HepG2 (cell line): ENCODE results near the gene NACC2. TPM values are rescaled to one million over a fixed set of nuclear protein-coding genes. Genes with fewer than 3 reads are reported as not detected.

Experiments
- ATAC-seq: fragments of 200-7000 bp; cut with Tn5 transposase; 3 replicates; pipeline ENCODE4 v1.9.1; 2020; ENCODE audit warnings: mild to moderate bottlenecking, moderate library complexity
- Bru-seq: library from RNA; stranded (reverse); fragments of 400-500 nt; gene quantifications from one replicate; lab custom pipeline; 2021; lab: Mats Ljungman, UMichigan
- BruChase-seq, 2 experiments: library from RNA; stranded (reverse); fragments of 400-500 nt; gene quantifications; one replicate each; lab custom pipeline; 2021; lab: Mats Ljungman, UMichigan
- BruUV-seq: library from RNA; stranded (reverse); fragments of 400-500 nt; replicated peaks from 2 replicates; lab custom pipeline; 2021; lab: Mats Ljungman, UMichigan
- CTCF ChIA-PET: fragments of 300-600 bp; formaldehyde crosslinking; extraction: SDS; loops from one replicate; lab custom pipeline; 2021; ENCODE audit warnings: low total read pairs, inconsistent platforms, low intra/inter-chr PET ratio; lab: Yijun Ruan, JAX
- POLR2A ChIA-PET: fragments of 350-600 bp; sonication (Branson Sonifier 250); formaldehyde crosslinking; loops from one replicate; lab custom pipeline; 2020; ENCODE audit warnings: antibody characterized with exemption, inconsistent platforms; lab: Yijun Ruan, JAX
- DNase-seq: peaks from one replicate; pipeline ENCODE4 v3.0.0-alpha.2; 2015; ENCODE audit warnings: low spot score
- FAIRE-seq: peaks from 3 replicates; lab custom pipeline; 2011; peaks lifted over from hg19 to GRCh38; lab: Jason Lieb, UNC
- H2AFZ ChIP-seq: one replicate; pipeline ENCODE4 v1.6.1; 2011; ENCODE audit warnings: low read length, inconsistent platforms
- H3K27ac ChIP-seq: fragments of 300-600 bp; 3 replicates; pipeline ENCODE4 v1.8.0; 2011; ENCODE audit warnings: mixed run types, mild to moderate bottlenecking, mixed read lengths, low read length, inconsistent platforms; ENCODE audit not compliant: insufficient read depth; ENCODE audit errors: extremely low read length
- H3K27me3 ChIP-seq, 2 experiments: fragments of 200-600 bp in 1 of 2; 2 replicates in 1 of 2; 3 replicates in 1 of 2; pipeline versions ENCODE4 v1.6.0 to v1.8.0; 2011; ENCODE audit warnings: low read length in 2 of 2, mild to moderate bottlenecking in 2 of 2, moderate library complexity in 2 of 2, inconsistent platforms in 1 of 2; ENCODE audit not compliant: insufficient read depth in 2 of 2, control insufficient read depth in 1 of 2
- H3K36me3 ChIP-seq, 2 experiments: fragments of 200-600 bp in 1 of 2; replicated peaks in 1 of 2; 2 replicates in 1 of 2; 3 replicates in 1 of 2; pipeline versions ENCODE4 v1.5.1 to v1.8.0; 2011; ENCODE audit warnings: low read length in 2 of 2, inconsistent platforms in 1 of 2; ENCODE audit not compliant: insufficient read depth in 2 of 2, control insufficient read depth in 1 of 2
- H3K4me1 ChIP-seq: 2 replicates; pipeline ENCODE4 v1.5.1; 2012; ENCODE audit warnings: low read length, inconsistent platforms; ENCODE audit not compliant: insufficient read depth
- H3K4me2 ChIP-seq: 2 replicates; pipeline ENCODE4 v1.6.0; 2011; ENCODE audit warnings: low read depth, low read length, inconsistent platforms
- H3K4me3 ChIP-seq, 3 experiments: fragments of 200-600 bp in 1 of 3; sonication (generic), shearing (Covaris generic) in 1 of 3; replicated peaks in 1 of 3; 2 replicates each; pipeline ENCODE4 v1.5.1; 2011 to 2016; ENCODE audit warnings: low read length in 3 of 3, inconsistent platforms in 2 of 3, low read depth in 2 of 3, mild to moderate bottlenecking in 2 of 3, control low read depth in 1 of 3, mixed read lengths in 1 of 3; ENCODE audit not compliant: insufficient read depth in 1 of 3
- H3K79me2 ChIP-seq: one replicate; pipeline ENCODE4 v1.6.1; 2011; ENCODE audit warnings: low read length, inconsistent platforms; ENCODE audit not compliant: insufficient read depth
- H3K9ac ChIP-seq: 2 replicates; pipeline ENCODE4 v1.6.0; 2011; ENCODE audit warnings: mild to moderate bottlenecking, low read depth, low read length, inconsistent platforms; ENCODE audit not compliant: insufficient read depth
- H3K9me3 ChIP-seq: 2 replicates; pipeline ENCODE4 v1.5.1; 2012; ENCODE audit warnings: mild to moderate bottlenecking, low read length
- H4K20me1 ChIP-seq: 2 replicates; pipeline ENCODE4 v1.6.0; 2011; ENCODE audit warnings: inconsistent platforms, mild to moderate bottlenecking, low read length, moderate library complexity; ENCODE audit not compliant: insufficient read depth
- AGO1 ChIP-seq: fragments of 200-400 bp; formaldehyde crosslinking; IDR thresholded peaks from 2 replicates; pipeline ENCODE4 v1.6.1; 2017; ENCODE audit warnings: mild to moderate bottlenecking, low read depth, low read length, moderate library complexity; ENCODE audit not compliant: poor library complexity, severe bottlenecking
- AKAP8 ChIP-seq: sonication (generic); formaldehyde crosslinking; IDR thresholded peaks from 2 replicates; pipeline ENCODE4 v1.5.1; 2020; ENCODE audit warnings: mild to moderate bottlenecking, missing genetic modification reagents
- BCL6 ChIP-seq: IDR thresholded peaks from 2 replicates; pipeline ENCODE4 v1.6.1; 2016; ENCODE audit warnings: missing genetic modification reagents, missing compliant biosample characterization
- HDAC1 ChIP-seq: sonication (generic); formaldehyde crosslinking; IDR thresholded peaks from 2 replicates; pipeline ENCODE4 v1.5.1; 2020; ENCODE audit warnings: mild to moderate bottlenecking, missing genetic modification reagents
- KDM5A ChIP-seq: fragments of 200-600 bp; sonication (generic); IDR thresholded peaks from 2 replicates; pipeline ENCODE4 v1.7.0; 2018; ENCODE audit warnings: antibody characterized with exemption, mild to moderate bottlenecking, low read length, borderline replicate concordance
- SAP130 ChIP-seq: IDR thresholded peaks from 2 replicates; pipeline ENCODE4 v1.6.1; 2016; ENCODE audit warnings: low read depth
- TBX2 ChIP-seq: sonication (generic); formaldehyde crosslinking; IDR thresholded peaks from 2 replicates; pipeline ENCODE4 v1.5.0; 2020; ENCODE audit warnings: missing genetic modification reagents, mild to moderate bottlenecking, borderline replicate concordance
- YY1 ChIP-seq: IDR thresholded peaks from 2 replicates; pipeline ENCODE4 v1.6.1; 2011; ENCODE audit warnings: low read length, low read depth, moderate library complexity, mild to moderate bottlenecking; ENCODE audit not compliant: insufficient read depth, insufficient replicate concordance
- ZNF225 ChIP-seq: sonication (generic); formaldehyde crosslinking; IDR thresholded peaks from 2 replicates; pipeline ENCODE4 v1.4.0; 2020; ENCODE audit warnings: mild to moderate bottlenecking, missing genetic modification reagents
- ZNF281 ChIP-seq: sonication (generic); formaldehyde crosslinking; IDR thresholded peaks from 2 replicates; pipeline ENCODE4 v1.4.0; 2020; ENCODE audit warnings: missing genetic modification reagents, borderline replicate concordance
- ZSCAN12 ChIP-seq: sonication (generic); formaldehyde crosslinking; IDR thresholded peaks from 2 replicates; pipeline ENCODE4 v1.9.0; 2021; ENCODE audit warnings: mild to moderate bottlenecking, missing genetic modification reagents
- WGBS: methylation state at CpG from one replicate; pipeline ENCODE4 v1.1.6; 2017; ENCODE audit warnings: low lambda C conversion rate; 5-methylcytosine and 5-hydroxymethylcytosine counted together
- in situ Hi-C: cut with HindIII; loops from 2 replicates; pipeline ENCODE4 v1.10.0; 2017; ENCODE audit warnings: low pct_unique_long_range_greater_than_20kb; ENCODE audit not compliant: extremely low pct_ligation_motif_present
- intact Hi-C: fragments of 100-400 bp; cut with micrococcal nuclease; formaldehyde crosslinking; loops from one replicate; pipeline ENCODE4 v1.10.0; 2022; ENCODE audit not compliant: unreplicated experiment
- long read RNA-seq, 2 experiments: library from RNA in 1 of 2; library from polyadenylated mRNA in 1 of 2; stranded (forward) in 1 of 2; unstranded in 1 of 2; transcript quantifications; one replicate each; pipeline ENCODE4 v2.0.0, GENCODE V29; 2019 to 2022
- polyA minus RNA-seq, 3 experiments: library from RNA; depleted of rRNA, polyadenylated mRNA; stranded (reverse); fragments of >200 nt; gene quantifications; 2 replicates each; pipeline ENCODE4 v1.2.3, GENCODE V29; 2011; ENCODE audit warnings: low replicate concordance in 1 of 3
- polyA plus RNA-seq, 8 experiments: library from polyadenylated mRNA; depleted of rRNA in 3 of 8; stranded (reverse) in 7 of 8; unstranded in 1 of 8; fragments of >200 nt; fragmentation: Illumina TruSeq in 4 of 8; extraction: Trizol in 4 of 8; gene quantifications; 2 replicates each; pipeline versions ENCODE4 v1.2.1 to v1.2.3, GENCODE V29; 2011 to 2016; ENCODE audit warnings: low read depth in 4 of 8, missing spikeins in 1 of 8, mixed read lengths in 1 of 8; ENCODE audit not compliant: insufficient read depth in 1 of 8
- total RNA-seq, 5 experiments: library from RNA; depleted of rRNA; stranded (reverse); fragments of >200 nt; fragmentation: Illumina TruSeq; extraction: Trizol; gene quantifications; 2 replicates each; pipeline ENCODE4 v1.2.3, GENCODE V29; 2016; ENCODE audit warnings: low read depth in 1 of 5

NACC2 gene
- total RNA-seq (2016; rRNA removed; fragmentation: Illumina TruSeq; extraction: Trizol) (10.5 and 12.3 TPM in 2 replicates), polyA plus RNA-seq (2011; rRNA removed) (5.9 and 6.3 TPM in 2 replicates), polyA minus RNA-seq (2011; rRNA and poly(A)+ RNA removed; ENCODE audit: low replicate concordance) (14.5 and 16.4 TPM in 2 replicates), Bru-seq, nascent RNA (percentile 66 among the genes with signal in this experiment), BruChase-seq, experiment 1, labeled RNA remaining after a 6-hour chase (percentile 72 among the genes with signal in this experiment), BruChase-seq, experiment 2, labeled RNA remaining after a 2-hour chase (percentile 75 among the genes with signal in this experiment)
- total RNA-seq (2016; cell fraction: cytosol; rRNA removed; fragmentation: Illumina TruSeq; extraction: Trizol; ENCODE audit: low read depth) = 2.1 and 2.2 TPM in 2 replicates
- 9.0 and 12.3 TPM in 2 replicates for total RNA-seq (2016; cell fraction: insoluble cytoplasmic fraction; rRNA removed; fragmentation: Illumina TruSeq; extraction: Trizol)
- 5.3 TPM in 2 replicates for total RNA-seq (2016; cell fraction: membrane; rRNA removed; fragmentation: Illumina TruSeq; extraction: Trizol)
- total RNA-seq (2016; cell fraction: nucleus; rRNA removed; fragmentation: Illumina TruSeq; extraction: Trizol) = 8.0 and 9.6 TPM in 2 replicates
- polyA plus RNA-seq (2011; cell fraction: cytosol; rRNA removed) = 4.1 and 5.8 TPM in 2 replicates
- 28.9 and 40.8 TPM in 2 replicates for polyA plus RNA-seq (2011; cell fraction: nucleus; rRNA removed)
- polyA plus RNA-seq (2012) = 6.2 and 7.1 TPM in 2 replicates
- 0.80 TPM in 2 replicates for polyA plus RNA-seq (2016; cell fraction: cytosol; fragmentation: Illumina TruSeq; extraction: Trizol; ENCODE audit: low read depth)
- polyA plus RNA-seq (2016; cell fraction: insoluble cytoplasmic fraction; fragmentation: Illumina TruSeq; extraction: Trizol; ENCODE audit: low read depth) = 8.9 and 10.6 TPM in 2 replicates
- 2.4 and 2.5 TPM in 2 replicates for polyA plus RNA-seq (2016; cell fraction: membrane; fragmentation: Illumina TruSeq; extraction: Trizol; ENCODE audit: low read depth)
- 15.3 and 15.7 TPM in 2 replicates for polyA plus RNA-seq (2016; cell fraction: nucleus; fragmentation: Illumina TruSeq; extraction: Trizol; ENCODE audit: insufficient read depth, low read depth)
- polyA minus RNA-seq (2011; cell fraction: cytosol; rRNA and poly(A)+ RNA removed) = 9.2 and 9.6 TPM in 2 replicates
- polyA minus RNA-seq (2011; cell fraction: nucleus; rRNA and poly(A)+ RNA removed) = 10.6 and 13.4 TPM in 2 replicates
- long read RNA-seq, experiment 1, full-length matches to known transcripts = 3 of 13 reads
- long read RNA-seq, experiment 1, partial matches to known transcripts = 0 of 13 reads
- long read RNA-seq, experiment 1, other reads (novel, unspliced or antisense) = 10 of 13 reads
- long read RNA-seq, experiment 2, full-length matches to known transcripts = 11 of 55 reads
- long read RNA-seq, experiment 2, partial matches to known transcripts = 1 of 55 reads
- long read RNA-seq, experiment 2, other reads (novel, unspliced or antisense) = 43 of 55 reads

- DNase-seq = no peak
- Histone ChIP-seq H3K79me2 (peaks cover 38% of the 10 kb centered on the region), H3K4me3 (peak within 1 kb of the TSS; percentile 74 to 81 (median 81)), H3K9me3 (no peaks in the 10 kb centered on the region), H3K27ac (peak within 1 kb of the TSS; percentile 82), H2AFZ (no peak within 1 kb of the TSS), H3K4me2 (peak within 1 kb of the TSS; percentile 91), H3K36me3 (0 out of 5 replicates have a peak, but pooled peaks cover 2 to 5% of the 10 kb centered on the region in 2 experiments), H3K27me3 (peaks cover 8 to 27% of the 10 kb centered on the region in 2 experiments; a peak in 4 of 5 replicates), H3K4me1 (peaks cover 62% of the 10 kb centered on the region), H3K9ac (peak within 1 kb of the TSS; percentile 86), H4K20me1 (peaks cover 27% of the 10 kb centered on the region; the same call in 1 of the 2 replicates)
- in situ Hi-C loops = no loop called here
- 0% methylated on average over 1 of the region's 143 CpGs for WGBS
- ATAC-seq = peak; percentile 12
- BruUV-seq = no TSS peak
- ChIA-PET CTCF (no interaction called here), POLR2A (interaction anchor here (1.4 to 3.5 kb wide), 5 partner anchors 22 to 102 kb away, joined by 3 to 35 read pairs (median 14); partner anchors contain the start of gene TMEM250)
- intact Hi-C loops = no loop called here
- no peak for FAIRE-seq
- TF ChIP-seq TBX2 (CRISPR knock-in tag) = peak; percentile 61
- TF ChIP-seq AKAP8 (CRISPR knock-in tag) = peak; percentile 69; the same call in 1 of the 2 replicates
- no peak for TF ChIP-seq ZSCAN12 (CRISPR knock-in tag)
- TF ChIP-seq HDAC1 (CRISPR knock-in tag) = peak; percentile 30; the same call in 1 of the 2 replicates
- TF ChIP-seq BCL6 (CRISPR knock-in tag) = no peak
- 0 out of 2 replicates have a peak, but pooled peaks have one; percentile 52 for TF ChIP-seq ZNF225
- TF ChIP-seq AGO1 = peak; percentile 83
- TF ChIP-seq SAP130 = peak; percentile 44; the same call in 1 of the 2 replicates
- no peak for TF ChIP-seq KDM5A
- peak; percentile 39 for TF ChIP-seq YY1
- peak; percentile 14; the same call in 1 of the 2 replicates for TF ChIP-seq ZNF281 (CRISPR knock-in tag)
Observed at GRCh38 chr9:136095070-136096058, at the start of gene NACC2. NACC2 (minus strand) TSS chr9:136095289; CDS start chr9:136050521, 44,768 bp downstream.
